Cardiac fibroblast (primary cell): ENCODE data around the gene PTPN18.
A peak's percentile ranks its signal among the peaks of the same experiment; 100 is the strongest.

ENCODE experiments used
- DNase-seq, 2 donors: peaks; one replicate each; pipeline versions ENCODE4 v3.0.0 to v3.0.0-alpha.2; 2010; ENCODE audit warnings: low read depth in 2 of 2
- H3K4me3 ChIP-seq, 2 donors: replicated peaks in 1 of 2; 1 replicate in 1 of 2; 2 replicates in 1 of 2; pipeline ENCODE4 v1.5.1; 2011; ENCODE audit warnings: low read depth in 2 of 2, low read length in 2 of 2, mild to moderate bottlenecking in 2 of 2, moderate library complexity in 1 of 2
- CTCF ChIP-seq: IDR thresholded peaks from one replicate; pipeline ENCODE4 v1.5.1; 2011; ENCODE audit warnings: low read depth, mild to moderate bottlenecking, low read length, inconsistent platforms

The PTPN18 gene

GRCh38 chr2:130353291-130354138 is 2.3 kb upstream of the PTPN18 start:
- TF ChIP-seq CTCF = no peak
- no peak for DNase-seq
- no peak overlapping the region for H3K4me3 ChIP-seq

GRCh38 chr2:130354139-130354428 is 1.8 kb upstream of the PTPN18 start:
- no peak for DNase-seq
- no peak overlapping the region for H3K4me3 ChIP-seq
- no peak for TF ChIP-seq CTCF

- no peak for TF ChIP-seq CTCF
- peak in 1 of 2 donors; percentile 20 for DNase-seq
- H3K4me3 ChIP-seq = peak overlapping the region; percentile 49 to 71
These were observed 681 bp upstream of the PTPN18 start for GRCh38 chr2:130355172-130355577.

- no peak for DNase-seq
- H3K4me3 ChIP-seq = no peak overlapping the region
- TF ChIP-seq CTCF = no peak
These were observed 2.0 kb downstream of the PTPN18 start for GRCh38 chr2:130357864-130358263.

GRCh38 chr2:130358420-130359350 is 2.8 kb downstream of the PTPN18 start:
- no peak overlapping the region for H3K4me3 ChIP-seq
- DNase-seq = no peak
- no peak for TF ChIP-seq CTCF

GRCh38 chr2:130359466-130359865 is 3.6 kb downstream of the PTPN18 start:
- no peak overlapping the region for H3K4me3 ChIP-seq
- no peak for DNase-seq
- TF ChIP-seq CTCF = no peak
